CD14-positive monocyte (primary cell): ENCODE data around the gene NHERF1. TPM values are rescaled to one million over a fixed set of nuclear protein-coding genes. Genes with fewer than 3 reads are reported as not detected.

Experiments
- DNase-seq, 3 donors: peaks; one replicate each; pipeline ENCODE4 v3.0.0-alpha.2; 2011 to 2022
- H2AFZ ChIP-seq: 2 replicates; pipeline ENCODE4 v1.6.0; 2012; ENCODE audit warnings: mild to moderate bottlenecking, low read depth, low read length, inconsistent platforms; ENCODE audit not compliant: insufficient read depth, poor library complexity, severe bottlenecking
- H3K27ac ChIP-seq, 2 donors: 1 replicate in 1 of 2; 2 replicates in 1 of 2; pipeline ENCODE4 v1.5.1; 2012 to 2013; ENCODE audit warnings: low read length in 2 of 2, control low read depth in 1 of 2, inconsistent platforms in 1 of 2, low read depth in 1 of 2, mild to moderate bottlenecking in 1 of 2
- H3K27me3 ChIP-seq, 2 donors: one replicate each; pipeline versions ENCODE4 v1.6.0 to v1.6.1; 2011 to 2013; ENCODE audit warnings: low read length in 2 of 2; ENCODE audit not compliant: control insufficient read depth in 2 of 2, insufficient read depth in 2 of 2
- H3K36me3 ChIP-seq, 2 donors: replicated peaks in 1 of 2; 1 replicate in 1 of 2; 2 replicates in 1 of 2; pipeline versions ENCODE4 v1.5.1 to v1.6.1; 2012 to 2013; ENCODE audit warnings: low read length in 2 of 2, control low read depth in 1 of 2, inconsistent platforms in 1 of 2, mild to moderate bottlenecking in 1 of 2; ENCODE audit not compliant: insufficient read depth in 2 of 2, control insufficient read depth in 1 of 2
- H3K4me1 ChIP-seq, 2 donors: 1 replicate in 1 of 2; 2 replicates in 1 of 2; pipeline versions ENCODE4 v1.5.1 to v1.6.1; 2012 to 2013; ENCODE audit warnings: low read length in 2 of 2, control low read depth in 1 of 2, inconsistent platforms in 1 of 2, mild to moderate bottlenecking in 1 of 2, moderate library complexity in 1 of 2; ENCODE audit not compliant: insufficient read depth in 2 of 2, control insufficient read depth in 1 of 2
- H3K4me2 ChIP-seq: replicated peaks from 2 replicates; pipeline ENCODE3; 2012; ENCODE audit warnings: low read length, moderate library complexity, mild to moderate bottlenecking; ENCODE audit not compliant: poor library complexity, severe bottlenecking; ENCODE audit errors: extremely low read depth
- H3K4me3 ChIP-seq, 3 experiments: fragments of 200-600 bp in 1 of 3; sonication (generic) in 1 of 3; replicated peaks in 1 of 3; 1 replicate in 2 of 3; 2 replicates in 1 of 3; pipeline ENCODE4 v1.5.1; 2011 to 2013; ENCODE audit warnings: low read length in 3 of 3, mild to moderate bottlenecking in 3 of 3, control low read depth in 2 of 3, low read depth in 2 of 3, inconsistent platforms in 1 of 3, moderate library complexity in 1 of 3
- H3K79me2 ChIP-seq: 2 replicates; pipeline ENCODE4 v1.6.0; 2012; ENCODE audit warnings: mild to moderate bottlenecking, control low read depth, inconsistent platforms, low read length, moderate library complexity; ENCODE audit not compliant: insufficient read depth
- H3K9ac ChIP-seq: 2 replicates; pipeline ENCODE4 v1.6.0; 2017; ENCODE audit warnings: low read length, mild to moderate bottlenecking; ENCODE audit not compliant: insufficient read depth, poor library complexity, severe bottlenecking
- H3K9me3 ChIP-seq, 2 donors: replicated peaks in 1 of 2; 1 replicate in 1 of 2; 2 replicates in 1 of 2; pipeline versions ENCODE4 v1.5.1 to v1.6.1; 2012 to 2013; ENCODE audit warnings: low read length in 2 of 2, control low read depth in 1 of 2; ENCODE audit not compliant: control insufficient read depth in 1 of 2, insufficient read depth in 1 of 2
- H4K20me1 ChIP-seq: 2 replicates; pipeline ENCODE4 v1.6.0; 2012; ENCODE audit warnings: mild to moderate bottlenecking, low read length, control low read depth, moderate library complexity; ENCODE audit not compliant: insufficient read depth
- H3K27ac Mint-ChIP-seq, 7 donors: one replicate each; pipeline ENCODE4 v1.8.0; 2020; ENCODE audit warnings: mild to moderate bottlenecking in 7 of 7, mixed read lengths in 7 of 7, moderate library complexity in 6 of 7, inconsistent platforms in 2 of 7
- H3K27me3 Mint-ChIP-seq, 3 donors: one replicate each; pipeline ENCODE4 v1.8.0; 2021 to 2022; ENCODE audit warnings: low read depth in 3 of 3, mild to moderate bottlenecking in 3 of 3, mixed read lengths in 3 of 3, moderate library complexity in 3 of 3, inconsistent platforms in 1 of 3
- H3K36me3 Mint-ChIP-seq, 2 donors: one replicate each; pipeline ENCODE4 v1.8.0; 2020; ENCODE audit warnings: mixed read lengths in 2 of 2, inconsistent platforms in 1 of 2, mild to moderate bottlenecking in 1 of 2
- H3K4me1 Mint-ChIP-seq: one replicate; pipeline ENCODE4 v1.8.0; 2020; ENCODE audit warnings: mild to moderate bottlenecking, mixed read lengths
- H3K4me3 Mint-ChIP-seq, 2 donors: one replicate each; pipeline ENCODE4 v1.8.0; 2020; ENCODE audit warnings: mild to moderate bottlenecking in 2 of 2, mixed read lengths in 2 of 2, moderate library complexity in 1 of 2
- H3K9me3 Mint-ChIP-seq, 7 donors: one replicate each; pipeline ENCODE4 v1.8.0; 2020 to 2022; ENCODE audit warnings: mixed read lengths in 7 of 7, mild to moderate bottlenecking in 6 of 7, moderate library complexity in 6 of 7, inconsistent platforms in 2 of 7
- WGBS: methylation state at CpG from one replicate; pipeline ENCODE4 v1.1.5; 2013; ENCODE audit warnings: missing lambda C conversion rate; ENCODE audit not compliant: insufficient coverage; 5-methylcytosine and 5-hydroxymethylcytosine counted together
- intact Hi-C, 2 donors: fragments of 100-400 bp; cut with micrococcal nuclease; formaldehyde crosslinking; loops; one replicate each; pipeline versions ENCODE4 v1.15.0 to v1.15.1; 2023
- polyA plus RNA-seq, 3 donors: library from polyadenylated mRNA; depleted of rRNA in 1 of 3; unstranded in 2 of 3; stranded (reverse) in 1 of 3; fragments of 300-500 nt in 2 of 3; fragments of >200 nt in 1 of 3; fragmentation: Illumina TruSeq in 2 of 3; gene quantifications; 1 replicate in 2 of 3; 2 replicates in 1 of 3; pipeline ENCODE4 v1.2.3, GENCODE V29; 2012 to 2021
- TF ChIP-seq, protein P1 (sequence below): fragments of 200-600 bp; IDR thresholded peaks from one replicate; pipeline ENCODE4 v1.8.0; 2022; ENCODE audit warnings: antibody characterized with exemption, mild to moderate bottlenecking

Gene NHERF1
- polyA plus RNA-seq, 3 donors: 79.5 to 149 (median 131) TPM

- DNase-seq: no peak
- H3K27ac ChIP-seq: no peak overlapping the region
- H4K20me1 ChIP-seq: no peaks in the 10 kb centered on the region
- H3K9me3 ChIP-seq: no peaks in the 10 kb centered on the region
- Mint-ChIP-seq H3K9me3 (peaks cover 0 to 3% (median 0%) of the 10 kb centered on the region in 7 donors), H3K36me3 (no peaks in the 10 kb centered on the region), H3K27me3 (peaks cover 0 to 5% (median 0%) of the 10 kb centered on the region in 3 donors), H3K4me3 (no peak overlapping the region), H3K4me1 (peaks cover 56% of the 10 kb centered on the region), H3K27ac (peak overlapping the region in 1 of 7 donors; percentile 14)
- no peak overlapping the region for H3K9ac ChIP-seq
- peaks cover 47 to 69% of the 10 kb centered on the region in 2 donors for H3K4me1 ChIP-seq
- no peak overlapping the region for H2AFZ ChIP-seq
- H3K79me2 ChIP-seq: peaks cover 21% of the 10 kb centered on the region
- WGBS: 83% methylated on average over 1 of the region's 3 CpGs
- no peaks in the 10 kb centered on the region for H3K36me3 ChIP-seq
- TF ChIP-seq, protein P1, sequence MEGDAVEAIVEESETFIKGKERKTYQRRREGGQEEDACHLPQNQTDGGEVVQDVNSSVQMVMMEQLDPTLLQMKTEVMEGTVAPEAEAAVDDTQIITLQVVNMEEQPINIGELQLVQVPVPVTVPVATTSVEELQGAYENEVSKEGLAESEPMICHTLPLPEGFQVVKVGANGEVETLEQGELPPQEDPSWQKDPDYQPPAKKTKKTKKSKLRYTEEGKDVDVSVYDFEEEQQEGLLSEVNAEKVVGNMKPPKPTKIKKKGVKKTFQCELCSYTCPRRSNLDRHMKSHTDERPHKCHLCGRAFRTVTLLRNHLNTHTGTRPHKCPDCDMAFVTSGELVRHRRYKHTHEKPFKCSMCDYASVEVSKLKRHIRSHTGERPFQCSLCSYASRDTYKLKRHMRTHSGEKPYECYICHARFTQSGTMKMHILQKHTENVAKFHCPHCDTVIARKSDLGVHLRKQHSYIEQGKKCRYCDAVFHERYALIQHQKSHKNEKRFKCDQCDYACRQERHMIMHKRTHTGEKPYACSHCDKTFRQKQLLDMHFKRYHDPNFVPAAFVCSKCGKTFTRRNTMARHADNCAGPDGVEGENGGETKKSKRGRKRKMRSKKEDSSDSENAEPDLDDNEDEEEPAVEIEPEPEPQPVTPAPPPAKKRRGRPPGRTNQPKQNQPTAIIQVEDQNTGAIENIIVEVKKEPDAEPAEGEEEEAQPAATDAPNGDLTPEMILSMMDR: no peak
- no peak overlapping the region for H3K4me2 ChIP-seq
- no peak overlapping the region for H3K4me3 ChIP-seq
- intact Hi-C loops: loop anchor here (10.0 kb wide), 2 partner anchors 169 to 359 kb away; partner anchors contain the start of gene CD300H (in 1 of the 2)
- no peaks in the 10 kb centered on the region for H3K27me3 ChIP-seq
These were observed 14.2 kb upstream of the NHERF1 start for GRCh38 chr17:74734256-74734655.

DNA sequence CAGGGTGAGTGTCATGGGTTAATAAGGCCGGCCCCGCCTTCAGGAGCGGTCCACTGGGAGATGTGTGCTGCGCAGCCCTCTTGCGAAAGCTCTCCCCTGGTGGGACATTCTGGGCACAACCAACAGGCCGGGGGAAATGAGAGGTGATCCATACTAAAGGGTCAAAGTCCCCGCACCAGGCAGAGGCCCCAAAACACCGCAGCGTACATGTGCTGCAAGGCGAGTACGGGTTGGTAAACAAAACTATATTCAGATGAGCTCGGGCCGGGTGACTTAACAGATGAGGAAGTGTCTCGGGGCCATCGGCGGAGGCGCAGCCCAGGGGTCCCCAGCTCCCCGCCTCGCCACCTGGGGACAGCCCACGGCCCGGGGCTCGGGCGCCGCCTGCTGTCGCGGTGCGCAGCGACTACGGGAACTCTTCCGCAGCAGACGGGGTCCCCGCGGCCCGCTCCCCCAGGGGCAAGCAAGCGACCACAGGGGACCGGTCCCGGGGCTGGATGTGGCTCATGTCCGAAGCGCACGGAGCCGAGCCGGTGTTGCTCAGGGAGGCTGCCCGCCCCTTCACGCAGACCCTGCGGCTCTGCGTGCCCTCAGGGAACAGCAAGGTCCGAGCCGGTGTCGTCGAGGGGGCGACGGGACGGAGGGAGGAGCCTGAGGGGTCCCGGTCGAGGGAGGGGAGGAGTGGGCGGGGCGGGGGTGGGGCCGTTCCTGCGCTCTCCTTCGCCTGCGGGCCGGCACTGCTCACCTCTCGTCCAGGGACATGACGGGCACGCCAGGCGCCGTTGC, 11.7 kb upstream of the NHERF1 start, which contains the start of gene RAB37:
TSS of gene RAB37 (plus strand) at position 744 of the 786 bp plus-strand sequence. CDS start at position 761, 17 bp downstream.
- peaks cover 0 to 6% (median 0%) of the 10 kb centered on the region in 3 donors for H3K27me3 Mint-ChIP-seq
- no peaks in the 10 kb centered on the region for H3K9me3 ChIP-seq
- DNase-seq: peak; percentile 73 to 83 (median 76)
- no peaks in the 10 kb centered on the region for H4K20me1 ChIP-seq
- H3K9ac ChIP-seq: peak within 1 kb of the TSS; percentile 71
- H3K36me3 Mint-ChIP-seq: peaks cover 2 to 3% of the 10 kb centered on the region in 2 donors
- peaks cover 55 to 73% of the 10 kb centered on the region in 2 donors for H3K4me1 ChIP-seq
- H3K4me3 ChIP-seq: peak within 1 kb of the TSS; percentile 46 to 89 (median 55)
- H3K79me2 ChIP-seq: peaks cover 40% of the 10 kb centered on the region
- peak within 1 kb of the TSS; percentile 99 for H3K4me2 ChIP-seq
- peak within 1 kb of the TSS; percentile 86 to 93 for H3K4me3 Mint-ChIP-seq
- TF ChIP-seq, protein P1: peak; percentile 67
- H3K27me3 ChIP-seq: no peaks in the 10 kb centered on the region
- H3K36me3 ChIP-seq: no peaks in the 10 kb centered on the region
- under 1% methylated on average over 64 of the region's 67 CpGs for WGBS
- peak within 1 kb of the TSS; percentile 84 to 94 (median 91) for H3K27ac Mint-ChIP-seq
- peak within 1 kb of the TSS; percentile 82 for H2AFZ ChIP-seq
- peaks cover 0 to 1% (median 0%) of the 10 kb centered on the region in 7 donors for H3K9me3 Mint-ChIP-seq
- H3K4me1 Mint-ChIP-seq: peaks cover 62% of the 10 kb centered on the region
- intact Hi-C loops: loop anchor here (1.0 to 10.0 kb wide), 6 partner anchors 14 to 362 kb away; partner anchors contain the start of gene CD300H (in 1 of the 2)
- H3K27ac ChIP-seq: peak within 1 kb of the TSS; percentile 41 to 75
